Left ventricle myocardium superior (tissue), 1 donor: Measurements from ENCODE around the gene ZSCAN22. TPM values are rescaled to one million over a fixed set of nuclear protein-coding genes. Genes with fewer than 3 reads are reported as not detected.

Experiments
- ATAC-seq: fragments of 200-7000 bp; cut with Tn5 transposase; one replicate; pipeline ENCODE4 v1.9.1; 2020; ENCODE audit warnings: mild to moderate bottlenecking, moderate library complexity
- DNase-seq: peaks from one replicate; pipeline ENCODE4 v3.0.0-alpha.2; 2020
- intact Hi-C: fragments of 100-400 bp; cut with micrococcal nuclease; formaldehyde crosslinking; loops from one replicate; pipeline ENCODE4 v1.11.0; 2022
- total RNA-seq: library from RNA; stranded (reverse); fragmentation: NEBNext Ultra II Directional; extraction: Animal tissue kit (Norgen Biotek cat#: 25700); gene quantifications from one replicate; pipeline ENCODE4 v1.2.1, GENCODE V29; 2021
- donor health status: DM: no; HTN: yes; CAD: no; lungs with severe emphysema.

Gene ZSCAN22
- total RNA-seq, 1 donor from 2014 or later = 1.5 TPM

GRCh38 chr19:58349590-58349989, 22.8 kb downstream of the ZSCAN22 start:
- DNase-seq (no peak), ATAC-seq (no peak)
- intact Hi-C loops = no loop called here

- intact Hi-C loops = no loop called here
- DNase-seq (peak; percentile 39), ATAC-seq (peak; percentile 24)
Observed at GRCh38 chr19:58350001-58350861, 23.4 kb downstream of the ZSCAN22 start.

GRCh38 chr19:58350871-58351557, 24.2 kb downstream of the ZSCAN22 start:
- DNase-seq (no peak), ATAC-seq (no peak)
- intact Hi-C loops = no loop called here

GRCh38 chr19:58351558-58351878, 24.7 kb downstream of the ZSCAN22 start:
- no peak for DNase-seq
- intact Hi-C loops = no loop called here
- ATAC-seq = no peak

- DNase-seq = no peak
- no peak for ATAC-seq
- intact Hi-C loops = no loop called here
Observed at GRCh38 chr19:58351990-58352755, 25.4 kb downstream of the ZSCAN22 start.

- ATAC-seq = no peak
- intact Hi-C loops = no loop called here
- no peak for DNase-seq
Observed at GRCh38 chr19:58352760-58353671, 26.2 kb downstream of the ZSCAN22 start, which contains the start of gene A1BG. Gene A1BG, minus strand, starts transcription at chr19:58353492. Its CDS starts 55 bp downstream, at chr19:58353437.

GRCh38 chr19:58353717-58354477, 27.1 kb downstream of the ZSCAN22 start:
- ATAC-seq (no peak), DNase-seq (no peak)
- intact Hi-C loops = no loop called here

GRCh38 chr19:58354478-58355030, 27.8 kb downstream of the ZSCAN22 start:
- ATAC-seq = no peak
- intact Hi-C loops = no loop called here

GRCh38 chr19:58355215-58355796, 28.5 kb downstream of the ZSCAN22 start:
- ATAC-seq (no peak), DNase-seq (no peak)
- intact Hi-C loops = no loop called here

More at GRCh38 chr19:58354478-58355030, 27.8 kb downstream of the ZSCAN22 start:
- no peak for DNase-seq

GRCh38 chr19:58355908-58356765, 29.3 kb downstream of the ZSCAN22 start:
- DNase-seq = peak; percentile 55
- intact Hi-C loops = no loop called here
- ATAC-seq = peak; percentile 50

GRCh38 chr19:58356766-58357480, 30.1 kb downstream of the ZSCAN22 start:
- ATAC-seq (peak; percentile 14), DNase-seq (peak; percentile 35)

GRCh38 chr19:58357481-58358145, 30.8 kb downstream of the ZSCAN22 start:
- peak; percentile 24 for DNase-seq

More at GRCh38 chr19:58356766-58357480, 30.1 kb downstream of the ZSCAN22 start:
- intact Hi-C loops = no loop called here

GRCh38 chr19:58361900-58362271, 35.1 kb downstream of the ZSCAN22 start:
- intact Hi-C loops = no loop called here
- peak; percentile 16 for ATAC-seq
- peak; percentile 69 for DNase-seq

More at GRCh38 chr19:58357481-58358145, 30.8 kb downstream of the ZSCAN22 start:
- ATAC-seq = no peak
- intact Hi-C loops = no loop called here

GRCh38 chr19:58362272-58362994, 35.6 kb downstream of the ZSCAN22 start, which contains the start of gene ZNF497:
Gene ZNF497, minus strand, starts transcription at chr19:58362751. Its CDS starts 5,116 bp downstream, at chr19:58357635.
- intact Hi-C loops = no loop called here
- DNase-seq = peak; percentile 99
- peak; percentile 96 for ATAC-seq
